HEK293 (cell line): ENCODE results near the gene ACTR3C.

ENCODE experiments used
- ELK4 ChIP-seq: IDR thresholded peaks from 2 replicates; pipeline ENCODE4 v1.6.1; 2011; ENCODE audit warnings: mild to moderate bottlenecking, low read depth, low read length, borderline replicate concordance
- GLI2 ChIP-seq: fragments of 450-650 bp; formaldehyde crosslinking; IDR thresholded peaks from 2 replicates; pipeline ENCODE4; 2017; ENCODE audit warnings: missing biosample characterization, missing genetic modification characterization, low read depth, borderline replicate concordance
- HOXC10 ChIP-seq: sonication (generic); formaldehyde crosslinking; IDR thresholded peaks from 2 replicates; pipeline ENCODE4 v1.8.1; 2023; ENCODE audit warnings: mild to moderate bottlenecking, missing genetic modification reagents
- IKZF3 ChIP-seq: fragments of 450-650 bp; IDR thresholded peaks from 2 replicates; pipeline ENCODE4 v1.5.0; 2018; ENCODE audit warnings: missing biosample characterization, mild to moderate bottlenecking, missing genetic modification characterization, moderate library complexity
- INSM2 ChIP-seq: fragments of 450-650 bp; formaldehyde crosslinking; IDR thresholded peaks from 2 replicates; pipeline ENCODE4 v1.5.1; 2016; ENCODE audit warnings: missing biosample characterization, missing genetic modification characterization
- KLF16 ChIP-seq: fragments of 450-650 bp; formaldehyde crosslinking; IDR thresholded peaks from 2 replicates; pipeline ENCODE4 v1.5.1; 2017; ENCODE audit warnings: missing biosample characterization, missing genetic modification characterization
- PBX3 ChIP-seq: sonication (generic); formaldehyde crosslinking; IDR thresholded peaks from 2 replicates; pipeline ENCODE4 v1.8.1; 2022; ENCODE audit warnings: mild to moderate bottlenecking, moderate library complexity, missing genetic modification reagents
- REPIN1 ChIP-seq: fragments of 450-650 bp; formaldehyde crosslinking; IDR thresholded peaks from 2 replicates; pipeline ENCODE4 v1.5.1; 2017; ENCODE audit warnings: missing biosample characterization, missing genetic modification characterization, low read depth
- WT1 ChIP-seq: fragments of 450-650 bp; formaldehyde crosslinking; IDR thresholded peaks from 2 replicates; pipeline ENCODE4 v1.5.1; 2016; ENCODE audit warnings: missing biosample characterization, missing genetic modification characterization
- YY2 ChIP-seq: fragments of 450-650 bp; formaldehyde crosslinking; IDR thresholded peaks from 2 replicates; pipeline ENCODE4 v1.5.1; 2016; ENCODE audit warnings: missing biosample characterization, missing genetic modification characterization
- ZBTB6 ChIP-seq: fragments of 450-650 bp; formaldehyde crosslinking; IDR thresholded peaks from 2 replicates; pipeline ENCODE4 v1.5.1; 2017; ENCODE audit warnings: missing biosample characterization, missing genetic modification characterization
- ZEB2 ChIP-seq: fragments of 450-650 bp; formaldehyde crosslinking; IDR thresholded peaks from 2 replicates; pipeline ENCODE4 v1.5.1; 2016; ENCODE audit warnings: missing biosample characterization, missing genetic modification characterization
- ZFP3 ChIP-seq: fragments of 450-650 bp; formaldehyde crosslinking; IDR thresholded peaks from 2 replicates; pipeline ENCODE4 v1.5.1; 2016; ENCODE audit warnings: low read depth, missing biosample characterization, missing genetic modification characterization
- ZNF211 ChIP-seq: fragments of 450-650 bp; formaldehyde crosslinking; IDR thresholded peaks from 2 replicates; pipeline ENCODE4 v1.5.1; 2016; ENCODE audit warnings: low read depth, missing biosample characterization, missing genetic modification characterization
- ZNF24 ChIP-seq: fragments of 450-650 bp; formaldehyde crosslinking; IDR thresholded peaks from 2 replicates; pipeline ENCODE4 v1.5.1; 2016; ENCODE audit warnings: missing biosample characterization, missing genetic modification characterization
- ZNF266 ChIP-seq: fragments of 450-650 bp; formaldehyde crosslinking; IDR thresholded peaks from 2 replicates; pipeline ENCODE4 v1.5.1; 2016; ENCODE audit warnings: missing biosample characterization, missing genetic modification characterization, low read depth
- ZNF274 ChIP-seq, 2 experiments: fragments of 200-500 bp in 1 of 2; fragments of 450-650 bp in 1 of 2; sonication (Bioruptor generic) in 1 of 2; formaldehyde crosslinking in 1 of 2; IDR thresholded peaks; 2 replicates each; pipeline versions ENCODE4 v1.5.1 to v1.6.1; 2014 to 2016; ENCODE audit warnings: borderline replicate concordance in 1 of 2, inconsistent platforms in 1 of 2, low read length in 1 of 2, missing biosample characterization in 1 of 2, missing genetic modification characterization in 1 of 2
- ZNF37A ChIP-seq: fragments of 450-650 bp; IDR thresholded peaks from 2 replicates; pipeline ENCODE4 v1.5.1; 2018; ENCODE audit warnings: missing biosample characterization, missing genetic modification characterization
- ZNF394 ChIP-seq: fragments of 450-650 bp; formaldehyde crosslinking; IDR thresholded peaks from 2 replicates; pipeline ENCODE4 v1.5.1; 2016; ENCODE audit warnings: missing biosample characterization, missing genetic modification characterization, mild to moderate bottlenecking, moderate library complexity, borderline replicate concordance
- ZNF423 ChIP-seq: fragments of 450-650 bp; formaldehyde crosslinking; IDR thresholded peaks from 2 replicates; pipeline ENCODE4 v1.5.1; 2016; ENCODE audit warnings: missing biosample characterization, missing genetic modification characterization
- ZNF473 ChIP-seq: fragments of 450-650 bp; formaldehyde crosslinking; IDR thresholded peaks from 2 replicates; pipeline ENCODE4 v1.5.1; 2017; ENCODE audit warnings: missing biosample characterization, missing genetic modification characterization
- ZNF488 ChIP-seq: fragments of 450-650 bp; formaldehyde crosslinking; IDR thresholded peaks from 2 replicates; pipeline ENCODE4 v1.5.1; 2016; ENCODE audit warnings: missing biosample characterization, missing genetic modification characterization
- ZNF521 ChIP-seq: fragments of 450-650 bp; formaldehyde crosslinking; IDR thresholded peaks from 2 replicates; pipeline ENCODE4 v1.5.1; 2017; ENCODE audit warnings: missing biosample characterization, mild to moderate bottlenecking, missing genetic modification characterization
- ZNF548 ChIP-seq: fragments of 450-650 bp; formaldehyde crosslinking; IDR thresholded peaks from 2 replicates; pipeline ENCODE4 v1.5.1; 2016; ENCODE audit warnings: missing biosample characterization, missing genetic modification characterization
- ZNF624 ChIP-seq: fragments of 450-650 bp; formaldehyde crosslinking; IDR thresholded peaks from 2 replicates; pipeline ENCODE4 v1.5.1; 2017; ENCODE audit warnings: missing biosample characterization, missing genetic modification characterization
- ZNF629 ChIP-seq: fragments of 450-650 bp; formaldehyde crosslinking; IDR thresholded peaks from 2 replicates; pipeline ENCODE4 v1.5.1; 2017; ENCODE audit warnings: missing biosample characterization, missing genetic modification characterization
- ZNF692 ChIP-seq: fragments of 450-650 bp; formaldehyde crosslinking; IDR thresholded peaks from 2 replicates; pipeline ENCODE4 v1.5.1; 2016; ENCODE audit warnings: missing biosample characterization, missing genetic modification characterization
- ZNF701 ChIP-seq: fragments of 450-650 bp; formaldehyde crosslinking; IDR thresholded peaks from 2 replicates; pipeline ENCODE4 v1.5.1; 2016; ENCODE audit warnings: missing biosample characterization, missing genetic modification characterization
- ZNF704 ChIP-seq: fragments of 450-650 bp; formaldehyde crosslinking; IDR thresholded peaks from 2 replicates; pipeline ENCODE4 v1.5.1; 2016; ENCODE audit warnings: missing biosample characterization, missing genetic modification characterization
- ZNF785 ChIP-seq: fragments of 450-650 bp; formaldehyde crosslinking; IDR thresholded peaks from 2 replicates; pipeline ENCODE4 v1.5.1; 2016; ENCODE audit warnings: missing biosample characterization, missing genetic modification characterization
- ZNF792 ChIP-seq: fragments of 450-650 bp; formaldehyde crosslinking; IDR thresholded peaks from 2 replicates; pipeline ENCODE4 v1.5.1; 2016; ENCODE audit warnings: missing biosample characterization, missing genetic modification characterization

The ACTR3C gene

GRCh38 chr7:150322833-150323681 is at the start of gene ACTR3C, which contains the start of gene LRRC61 (continued):
- TF ChIP-seq ZFP3 (tag by site-specific recombination) (no peak), ZNF785 (tag by site-specific recombination) (no peak), ZBTB6 (tag by site-specific recombination) (no peak), ZEB2 (tag by site-specific recombination) (peak; percentile 93), ZNF624 (tag by site-specific recombination) (no peak), GLI2 (no peak), HOXC10 (CRISPR knock-in tag) (0 out of 2 replicates have a peak, but pooled peaks have one; percentile 61), REPIN1 (tag by site-specific recombination) (no peak; the same call in 1 of the 2 replicates), ZNF37A (tag by site-specific recombination) (no peak), PBX3 (0 out of 2 replicates have a peak, but pooled peaks have one; percentile 32), WT1 (tag by site-specific recombination) (peak; percentile 32; the same call in 1 of the 2 replicates), ZNF701 (tag by site-specific recombination) (no peak), KLF16 (tag by site-specific recombination) (peak; percentile 31; the same call in 1 of the 2 replicates), ZNF394 (peak; percentile 13; the same call in 1 of the 2 replicates), ZNF488 (tag by site-specific recombination) (no peak), YY2 (tag by site-specific recombination) (no peak), ZNF274 (IDR thresholded peaks at IDR 0.05; ENCODE audit: low read length) (no peak), ZNF274 (tag by site-specific recombination; IDR thresholded peaks at IDR 0.05; ENCODE audit: borderline replicate concordance) (no peak), ZNF423 (tag by site-specific recombination) (peak; percentile 78), ZNF521 (no peak), ZNF473 (tag by site-specific recombination) (no peak), ZNF692 (tag by site-specific recombination) (peak; percentile 31; the same call in 1 of the 2 replicates), ZNF629 (tag by site-specific recombination) (peak; percentile 67; the same call in 1 of the 2 replicates), ZNF548 (tag by site-specific recombination) (no peak), ELK4 (peak; percentile 93; the same call in 1 of the 2 replicates), ZNF24 (0 out of 2 replicates have a peak, but pooled peaks have one; percentile 16), INSM2 (tag by site-specific recombination) (no peak), IKZF3 (peak; percentile 27; the same call in 1 of the 2 replicates), ZNF792 (no peak), ZNF211 (tag by site-specific recombination) (no peak), ZNF266 (tag by site-specific recombination) (no peak), ZNF704 (no peak)
